Keratinocyte (primary cell): ENCODE measurements around the gene TRMT61B. TPM values are rescaled to one million over a fixed set of nuclear protein-coding genes. Genes with fewer than 3 reads are reported as not detected.

Experiments used
- DNase-seq: peaks from one replicate; pipeline ENCODE4 v3.0.0-alpha.2; 2011; ENCODE audit warnings: low read depth, missing footprints, low spot score
- FAIRE-seq: peaks from 2 replicates; lab custom pipeline; 2011; peaks lifted over from hg19 to GRCh38; lab: Jason Lieb, UNC
- H2AFZ ChIP-seq: 2 replicates; pipeline ENCODE4 v1.6.0; 2012; ENCODE audit warnings: low read length, control low read depth, inconsistent platforms; ENCODE audit not compliant: control insufficient read depth
- H3K27ac ChIP-seq: 2 replicates; pipeline ENCODE4 v1.5.1; 2011; ENCODE audit warnings: low read length; ENCODE audit not compliant: control insufficient read depth, insufficient read depth
- H3K27me3 ChIP-seq: 3 replicates; pipeline ENCODE4 v1.6.0; 2011; ENCODE audit warnings: low read length; ENCODE audit not compliant: control insufficient read depth, insufficient read depth; ENCODE audit errors: extremely low read depth
- H3K36me3 ChIP-seq, 2 experiments: 2 replicates in 1 of 2; 3 replicates in 1 of 2; pipeline ENCODE4 v1.5.1; 2011; ENCODE audit warnings: low read length in 2 of 2, mild to moderate bottlenecking in 1 of 2; ENCODE audit not compliant: control insufficient read depth in 2 of 2, insufficient read depth in 2 of 2; ENCODE audit errors: extremely low read depth in 1 of 2
- H3K4me1 ChIP-seq: 3 replicates; pipeline ENCODE4 v1.5.1; 2011; ENCODE audit warnings: low read length; ENCODE audit not compliant: control insufficient read depth, insufficient read depth; ENCODE audit errors: extremely low read depth
- H3K4me2 ChIP-seq: 3 replicates; pipeline ENCODE4 v1.6.0; 2011; ENCODE audit warnings: low read depth, low read length; ENCODE audit not compliant: control insufficient read depth, insufficient read depth; ENCODE audit errors: extremely low read depth
- H3K4me3 ChIP-seq, 3 experiments: fragments of 200-600 bp in 1 of 3; sonication (generic) in 1 of 3; 2 replicates in 2 of 3; 3 replicates in 1 of 3; pipeline ENCODE4 v1.5.1; 2011 to 2016; ENCODE audit warnings: low read length in 3 of 3, mild to moderate bottlenecking in 3 of 3, control low read depth in 2 of 3, inconsistent platforms in 1 of 3, low read depth in 1 of 3, mixed read lengths in 1 of 3, mixed run types in 1 of 3, moderate library complexity in 1 of 3; ENCODE audit not compliant: control insufficient read depth in 2 of 3, insufficient read depth in 2 of 3; ENCODE audit errors: extremely low read depth in 1 of 3
- H3K79me2 ChIP-seq: 2 replicates; pipeline ENCODE4 v1.6.0; 2012; ENCODE audit warnings: low read length; ENCODE audit not compliant: control insufficient read depth, insufficient read depth
- H3K9ac ChIP-seq: 3 replicates; pipeline ENCODE4 v1.6.0; 2011; ENCODE audit warnings: low read length; ENCODE audit not compliant: control insufficient read depth, insufficient read depth; ENCODE audit errors: extremely low read depth
- H3K9me1 ChIP-seq: 3 replicates; pipeline ENCODE4 v1.6.0; 2011; ENCODE audit warnings: low read length; ENCODE audit not compliant: control insufficient read depth, insufficient read depth; ENCODE audit errors: extremely low read depth
- H3K9me3 ChIP-seq: 2 replicates; pipeline ENCODE4 v1.5.1; 2012; ENCODE audit warnings: low read depth, low read length; ENCODE audit not compliant: control insufficient read depth
- H4K20me1 ChIP-seq: 3 replicates; pipeline ENCODE4 v1.6.0; 2011; ENCODE audit warnings: low read length; ENCODE audit not compliant: control insufficient read depth, insufficient read depth; ENCODE audit errors: extremely low read depth
- EZH2 ChIP-seq: IDR thresholded peaks from one replicate; pipeline ENCODE4 v1.6.1; 2012; ENCODE audit warnings: inconsistent platforms, mild to moderate bottlenecking, low read length, moderate library complexity
- dilution Hi-C: fragments of 300-500 bp; cut with MboI; formaldehyde crosslinking; loops from one replicate; pipeline ENCODE4 v1.7.0; 2020; ENCODE audit warnings: low sequenced_read_pairs; ENCODE audit not compliant: extremely low pct_ligation_motif_present
- polyA plus RNA-seq, 5 experiments: library from polyadenylated mRNA; depleted of rRNA in 3 of 5; stranded (reverse) in 3 of 5; stranded (forward) in 1 of 5; unstranded in 1 of 5; fragments of >200 nt; gene quantifications; 1 replicate in 1 of 5; 2 replicates in 3 of 5; 3 replicates in 1 of 5; pipeline versions ENCODE4 v1.2.1 to v1.2.3, GENCODE V29; 2011 to 2012; ENCODE audit warnings: missing spikeins in 2 of 5, low read depth in 1 of 5, low replicate concordance in 1 of 5
- TF ChIP-seq, protein P1 (sequence below), 3 experiments: IDR thresholded peaks in 1 of 3; conservative IDR thresholded peaks in 1 of 3; optimal IDR thresholded peaks in 1 of 3; 2 replicates in 2 of 3; 3 replicates in 1 of 3; pipeline versions ENCODE3 to v1.5.1; 2011; ENCODE audit warnings: low read length in 3 of 3, mild to moderate bottlenecking in 3 of 3, moderate library complexity in 2 of 3, control low read depth in 1 of 3, inconsistent platforms in 1 of 3; ENCODE audit not compliant: insufficient read depth in 2 of 3; ENCODE audit errors: extremely low read depth in 1 of 3

Gene TRMT61B
- polyA plus RNA-seq, 1 donor (not counting 4 experiments of a cell fraction or from before 2014, with no cell fraction given), result 16.2 TPM

DNA sequence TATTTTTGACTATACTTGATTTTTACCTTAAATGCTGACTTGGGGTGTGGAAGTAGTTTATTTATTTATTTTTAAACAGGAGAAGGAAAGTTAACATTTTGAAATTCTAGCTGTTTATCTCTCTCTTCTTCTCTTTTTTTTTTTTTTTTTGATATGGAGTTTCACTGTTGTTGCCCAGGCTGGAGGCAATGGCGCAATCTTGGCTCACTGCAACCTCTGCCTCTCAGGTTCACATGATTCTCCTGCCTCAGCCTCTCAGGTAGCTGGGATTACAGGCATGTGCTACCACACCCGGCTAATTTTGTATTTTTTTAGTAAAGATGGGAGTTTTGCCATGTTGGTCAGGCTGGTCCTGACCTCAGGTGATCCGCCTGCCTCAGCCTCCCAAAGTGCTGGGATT is 35.4 kb upstream of the TRMT61B start:
- no peaks in the 10 kb centered on the region for H3K9me1 ChIP-seq
- H4K20me1 ChIP-seq, result peaks cover 34% of the 10 kb centered on the region
- no peak overlapping the region for H3K27ac ChIP-seq
- H3K9me3 ChIP-seq, result no peaks in the 10 kb centered on the region
- no peaks in the 10 kb centered on the region for H3K4me1 ChIP-seq
- H3K9ac ChIP-seq, result no peak overlapping the region
- DNase-seq (no peak), FAIRE-seq (no peak)
- H3K4me2 ChIP-seq, result no peak overlapping the region
- TF ChIP-seq, protein P1, sequence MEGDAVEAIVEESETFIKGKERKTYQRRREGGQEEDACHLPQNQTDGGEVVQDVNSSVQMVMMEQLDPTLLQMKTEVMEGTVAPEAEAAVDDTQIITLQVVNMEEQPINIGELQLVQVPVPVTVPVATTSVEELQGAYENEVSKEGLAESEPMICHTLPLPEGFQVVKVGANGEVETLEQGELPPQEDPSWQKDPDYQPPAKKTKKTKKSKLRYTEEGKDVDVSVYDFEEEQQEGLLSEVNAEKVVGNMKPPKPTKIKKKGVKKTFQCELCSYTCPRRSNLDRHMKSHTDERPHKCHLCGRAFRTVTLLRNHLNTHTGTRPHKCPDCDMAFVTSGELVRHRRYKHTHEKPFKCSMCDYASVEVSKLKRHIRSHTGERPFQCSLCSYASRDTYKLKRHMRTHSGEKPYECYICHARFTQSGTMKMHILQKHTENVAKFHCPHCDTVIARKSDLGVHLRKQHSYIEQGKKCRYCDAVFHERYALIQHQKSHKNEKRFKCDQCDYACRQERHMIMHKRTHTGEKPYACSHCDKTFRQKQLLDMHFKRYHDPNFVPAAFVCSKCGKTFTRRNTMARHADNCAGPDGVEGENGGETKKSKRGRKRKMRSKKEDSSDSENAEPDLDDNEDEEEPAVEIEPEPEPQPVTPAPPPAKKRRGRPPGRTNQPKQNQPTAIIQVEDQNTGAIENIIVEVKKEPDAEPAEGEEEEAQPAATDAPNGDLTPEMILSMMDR (optimal IDR thresholded peaks at IDR 0.05 in 1 of 3, IDR thresholded peaks at IDR 0.05 in 1 of 3, conservative IDR thresholded peaks at IDR 0.05 in 1 of 3; ENCODE audit: extremely low read depth in 1 of 3, insufficient read depth in 2 of 3, low read length in 3 of 3), result no peak
- TF ChIP-seq EZH2, result no peak
- no peak overlapping the region for H2AFZ ChIP-seq
- no peak overlapping the region for H3K4me3 ChIP-seq
- H3K36me3 ChIP-seq, result peaks cover 16 to 46% of the 10 kb centered on the region in 2 experiments
- dilution Hi-C loops, result no loop called here
- no peaks in the 10 kb centered on the region for H3K27me3 ChIP-seq
- peaks cover 96% of the 10 kb centered on the region for H3K79me2 ChIP-seq

DNA sequence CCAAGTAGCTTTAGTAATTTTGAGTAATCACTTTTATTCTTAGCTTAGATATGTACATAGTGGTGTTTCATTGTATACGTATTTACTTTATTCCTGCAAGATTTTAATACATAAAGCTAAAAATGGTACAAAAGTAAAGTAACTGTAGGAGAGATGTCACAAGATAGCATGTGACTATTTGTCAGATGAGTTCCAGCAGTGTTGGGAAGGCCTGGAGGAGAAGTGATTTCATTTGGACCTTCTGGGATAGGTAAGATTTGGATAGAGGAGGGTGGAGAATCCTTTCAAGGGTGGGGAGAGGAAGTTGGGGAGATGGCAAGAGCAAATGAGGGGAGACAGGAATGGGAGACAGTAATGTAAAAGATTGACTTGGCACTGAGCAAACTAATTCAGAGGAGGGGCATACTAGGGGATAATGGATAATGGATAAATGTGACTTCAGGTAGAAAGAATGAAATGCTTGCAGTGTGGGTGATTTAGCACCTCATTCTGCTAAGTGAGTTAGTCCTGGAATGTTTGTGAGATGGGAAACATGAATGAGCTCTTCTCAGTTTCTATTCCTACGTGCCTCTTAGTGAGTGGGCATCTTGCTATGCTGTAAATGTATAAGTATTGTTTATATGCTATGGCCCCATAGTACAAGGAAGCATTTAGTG is 34.8 kb upstream of the TRMT61B start:
- H3K9ac ChIP-seq, result no peak overlapping the region
- H3K9me1 ChIP-seq, result no peaks in the 10 kb centered on the region
- DNase-seq (no peak), FAIRE-seq (no peak)
- no peaks in the 10 kb centered on the region for H3K27me3 ChIP-seq
- no peaks in the 10 kb centered on the region for H3K4me1 ChIP-seq
- peaks cover 38% of the 10 kb centered on the region for H4K20me1 ChIP-seq
- no peak overlapping the region for H3K4me3 ChIP-seq
- H3K9me3 ChIP-seq, result no peaks in the 10 kb centered on the region
- H3K27ac ChIP-seq, result no peak overlapping the region
- TF ChIP-seq EZH2, result no peak
- TF ChIP-seq, protein P1 (optimal IDR thresholded peaks at IDR 0.05 in 1 of 3, IDR thresholded peaks at IDR 0.05 in 1 of 3, conservative IDR thresholded peaks at IDR 0.05 in 1 of 3; ENCODE audit: extremely low read depth in 1 of 3, insufficient read depth in 2 of 3, low read length in 3 of 3), result no peak
- H3K79me2 ChIP-seq, result peaks cover 98% of the 10 kb centered on the region
- no peak overlapping the region for H3K4me2 ChIP-seq
- no peak overlapping the region for H2AFZ ChIP-seq
- dilution Hi-C loops, result no loop called here
- peaks cover 13 to 42% of the 10 kb centered on the region in 2 experiments for H3K36me3 ChIP-seq
